NCI-H446 treated with DMSO at 0.1 percent for 48 hours (cell line): ENCODE data around the gene NIPAL3.
A peak's percentile ranks its signal among the peaks of the same experiment; 100 is the strongest.
"Not testable (repeated sequence)": the region's sequence is repeated elsewhere in the genome, so short reads cannot be mapped to it uniquely, and the experiment has no call there.

ENCODE experiments used
- DNase-seq: peaks from one replicate; lab custom pipeline; 2025; lab: John Stamatoyannopoulos, UW

The NIPAL3 gene

DNA sequence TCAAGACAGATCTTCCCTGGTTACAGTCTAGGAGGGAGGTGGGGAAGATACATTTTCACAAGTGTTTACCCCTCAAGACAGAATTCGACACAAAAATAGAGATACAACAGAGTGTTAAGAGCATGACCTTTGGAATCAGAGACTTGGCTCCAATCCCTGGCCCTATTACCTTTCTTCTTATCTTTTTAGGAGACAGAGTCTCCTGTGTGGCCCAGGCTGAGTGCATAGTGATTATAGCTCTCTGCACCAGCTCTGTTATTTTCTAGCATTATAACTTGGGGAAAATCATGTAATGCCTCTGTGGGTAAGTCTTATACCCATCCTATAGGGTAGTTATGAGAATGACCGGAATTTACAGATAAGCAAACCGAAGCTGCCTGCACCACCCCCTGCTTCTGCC lies 9.8 kb downstream of the NIPAL3 start:
- no peak for DNase-seq

DNA sequence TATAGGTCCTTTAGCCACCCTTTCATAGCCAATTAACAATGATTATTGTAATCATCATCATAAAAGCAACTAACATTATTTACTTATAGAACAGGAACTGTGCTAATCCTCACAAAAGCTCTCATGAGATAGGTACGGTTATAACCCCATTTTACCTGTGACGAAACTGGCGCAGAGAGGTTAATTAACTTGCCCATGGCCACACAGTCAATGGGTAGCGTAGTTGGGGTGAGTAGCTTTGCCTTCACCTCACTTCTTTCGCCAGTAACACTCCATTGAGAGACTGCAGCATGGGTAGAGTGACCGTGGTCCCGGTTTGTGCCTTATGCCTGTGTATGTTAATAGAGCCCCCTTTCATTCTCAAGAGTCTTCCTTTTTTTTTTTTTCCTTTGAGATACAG lies 10.3 kb downstream of the NIPAL3 start:
- no peak for DNase-seq

DNA sequence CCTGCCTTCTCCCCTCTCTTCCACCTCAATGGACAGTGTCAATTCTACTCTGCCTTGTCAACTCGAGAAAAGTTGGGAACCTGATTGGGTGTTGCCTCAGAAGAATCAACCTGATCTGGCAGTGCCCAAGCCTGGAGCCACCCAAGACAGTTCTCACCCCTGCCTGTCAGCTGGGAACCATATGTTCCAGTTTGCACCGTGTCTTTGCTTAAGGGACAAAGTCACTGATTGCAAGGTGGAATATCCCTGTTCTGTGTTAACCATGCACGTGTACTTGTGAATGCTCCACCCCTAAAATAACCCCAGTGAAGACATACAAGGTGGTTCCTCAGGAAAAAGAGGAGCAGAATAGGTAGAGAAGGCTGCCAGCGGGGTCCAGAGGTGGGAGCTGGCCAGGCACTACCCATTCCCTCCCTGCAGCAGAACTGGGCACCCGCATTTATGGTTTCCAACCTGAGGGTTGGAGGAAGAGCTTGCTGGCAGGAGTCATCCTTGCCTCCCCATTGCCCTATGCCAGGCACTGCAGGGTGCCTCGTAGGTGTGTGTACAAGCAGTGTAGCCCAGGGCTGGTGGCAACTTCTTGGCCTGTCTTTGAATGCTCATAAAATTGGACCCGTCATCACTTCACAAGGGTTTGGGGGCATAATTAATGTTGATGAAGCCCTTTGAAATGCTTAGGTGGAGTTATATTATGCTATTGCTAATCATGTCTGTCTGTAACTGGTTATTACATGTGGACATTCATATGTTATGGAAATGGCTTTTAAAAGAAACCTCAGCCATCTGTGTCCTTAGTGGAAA lies 11.3 kb downstream of the NIPAL3 start:
- DNase-seq: no peak

DNA sequence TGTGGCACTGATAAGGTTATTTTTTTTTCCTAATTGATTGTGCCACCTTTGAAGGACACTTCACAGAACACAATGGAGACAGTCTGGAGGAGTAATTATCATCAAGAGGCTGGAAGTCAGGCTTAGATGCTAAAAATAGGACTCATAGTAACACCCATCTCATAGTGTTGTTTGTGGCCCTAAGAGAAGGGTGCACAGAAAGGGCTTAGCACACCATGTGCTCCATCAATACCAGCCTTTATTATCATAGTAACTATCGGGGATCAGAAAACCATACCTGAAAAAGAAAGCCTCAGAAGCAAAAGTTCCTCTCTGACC lies 11.9 kb downstream of the NIPAL3 start:
- DNase-seq: no peak

DNA sequence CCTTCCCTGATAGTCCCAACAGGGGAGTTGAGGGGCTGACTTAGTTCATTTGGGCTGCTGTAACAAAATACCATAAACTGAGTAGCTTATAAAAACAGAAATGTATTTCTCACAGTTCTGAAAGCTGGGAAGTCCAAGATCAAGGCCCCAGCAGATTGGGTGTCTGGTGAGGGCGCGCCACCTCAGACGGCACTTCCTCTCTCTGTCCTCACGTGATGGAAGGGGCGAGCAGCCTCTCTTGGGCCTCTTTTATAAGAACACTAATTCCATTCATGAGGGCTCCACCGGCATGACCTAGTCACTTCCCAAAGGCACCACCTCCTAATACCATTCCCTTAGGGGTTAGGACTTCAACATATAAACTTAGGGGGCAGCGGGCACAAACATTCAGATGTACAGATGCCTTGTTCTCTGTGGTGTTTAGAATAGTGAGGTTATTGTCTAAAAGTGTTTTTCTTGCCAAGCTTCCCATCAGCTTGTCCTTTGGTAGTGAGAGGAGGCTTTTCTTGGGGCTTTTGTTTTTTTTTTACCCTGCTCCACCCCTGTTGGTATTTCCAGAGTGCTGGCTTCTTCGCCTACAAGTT lies 20.3 kb downstream of the NIPAL3 start:
- DNase-seq: no peak

DNA sequence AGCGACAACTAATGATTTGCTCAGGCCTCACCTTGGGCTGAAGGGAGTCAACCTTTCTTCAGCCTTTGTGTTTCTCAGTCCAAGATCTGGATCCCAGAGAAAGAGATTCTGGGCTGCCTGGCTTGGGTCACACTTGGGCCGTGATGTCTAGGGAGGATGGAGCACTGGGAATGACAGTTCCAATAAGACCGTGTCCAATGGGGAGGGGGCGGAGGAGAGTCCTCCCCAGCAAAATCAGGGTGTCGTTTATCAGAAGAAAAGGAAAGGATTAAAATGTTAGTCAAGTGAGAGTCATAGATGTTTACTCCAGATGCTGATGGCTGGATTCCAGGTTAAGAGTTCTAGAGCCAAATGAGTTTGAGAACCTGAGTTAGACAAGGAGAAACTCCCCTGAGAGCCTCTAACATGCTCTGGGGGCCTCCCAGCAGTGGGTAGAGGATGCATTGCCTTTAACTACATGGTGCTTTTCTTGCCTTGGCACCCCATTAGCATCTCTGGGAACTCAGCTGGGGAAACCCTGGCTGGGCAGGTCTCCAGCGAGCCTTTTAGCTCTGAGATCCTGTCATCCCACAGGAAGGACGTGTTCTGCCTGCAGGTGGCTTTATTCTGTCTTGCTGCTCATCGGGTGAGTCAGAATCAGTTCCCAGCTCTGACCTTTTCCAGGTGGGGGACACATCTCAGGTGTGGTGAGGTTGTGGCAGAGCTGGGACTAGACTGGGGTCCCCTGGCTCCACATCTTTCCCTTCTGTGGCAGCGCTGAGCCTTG lies 22.2 kb downstream of the NIPAL3 start:
- DNase-seq: no peak

DNA sequence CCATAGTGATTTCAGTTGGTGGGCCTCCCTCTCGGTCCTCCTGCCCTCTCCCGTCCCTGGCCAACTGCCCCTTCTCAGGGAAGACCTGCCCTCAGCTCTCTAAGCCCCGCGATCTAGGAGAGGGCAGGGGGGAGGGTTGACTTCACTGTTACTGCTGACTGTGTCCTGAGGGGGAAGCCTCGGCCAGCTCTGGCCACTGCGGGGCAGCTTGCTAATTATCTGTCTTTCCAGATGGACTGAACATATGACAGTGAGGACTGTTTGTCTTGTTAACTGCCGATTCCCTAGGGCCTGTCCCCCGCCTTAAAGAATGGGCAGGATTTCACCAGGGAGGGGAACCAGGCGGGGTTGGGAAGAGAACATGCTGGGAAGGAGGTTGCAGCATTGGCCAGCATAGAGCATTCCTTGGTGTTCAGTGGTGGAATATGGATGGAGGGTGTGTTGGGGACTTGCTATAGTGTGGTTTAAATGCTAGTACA lies 22.9 kb downstream of the NIPAL3 start:
- no peak for DNase-seq

DNA sequence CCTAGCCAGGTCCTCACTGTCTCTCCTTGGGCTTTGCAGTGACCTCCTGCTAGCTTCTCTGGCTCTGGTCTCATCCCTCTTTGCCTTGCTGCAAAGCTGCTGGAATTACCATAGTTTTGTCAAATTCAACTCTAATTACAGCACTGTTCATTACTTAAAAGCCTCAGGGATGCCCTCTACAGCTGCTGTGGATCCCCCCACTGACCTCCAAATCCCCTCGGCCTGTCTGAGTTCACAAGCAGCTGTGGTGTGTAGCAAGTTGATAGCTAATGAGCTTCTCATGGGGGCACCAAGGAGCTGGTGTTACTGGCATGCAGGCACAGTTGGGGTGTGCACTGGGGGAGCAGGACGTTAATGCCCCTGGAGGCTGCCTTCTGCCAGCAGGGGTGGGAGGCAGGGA lies 24.8 kb downstream of the NIPAL3 start:
- DNase-seq: no peak

DNA sequence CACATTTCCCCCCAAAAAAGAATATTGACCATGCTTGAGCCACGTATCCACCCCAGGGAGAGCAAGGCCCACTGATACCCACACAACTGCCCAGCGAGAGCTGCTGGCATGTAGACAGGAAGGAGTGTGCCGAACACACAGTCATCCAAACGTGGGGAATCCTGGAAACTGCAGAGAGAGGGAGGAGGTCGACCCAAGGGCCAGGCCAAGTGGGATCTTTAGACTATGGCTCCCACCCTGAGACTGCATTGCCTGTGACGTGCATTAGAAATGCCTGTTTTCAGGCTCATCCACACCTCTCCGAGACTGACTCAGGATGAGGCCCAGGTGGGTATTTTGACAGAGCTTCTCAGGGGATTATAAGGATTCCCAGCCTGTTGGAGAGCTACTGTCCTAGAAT lies 25.9 kb downstream of the NIPAL3 start:
- no peak for DNase-seq

DNA sequence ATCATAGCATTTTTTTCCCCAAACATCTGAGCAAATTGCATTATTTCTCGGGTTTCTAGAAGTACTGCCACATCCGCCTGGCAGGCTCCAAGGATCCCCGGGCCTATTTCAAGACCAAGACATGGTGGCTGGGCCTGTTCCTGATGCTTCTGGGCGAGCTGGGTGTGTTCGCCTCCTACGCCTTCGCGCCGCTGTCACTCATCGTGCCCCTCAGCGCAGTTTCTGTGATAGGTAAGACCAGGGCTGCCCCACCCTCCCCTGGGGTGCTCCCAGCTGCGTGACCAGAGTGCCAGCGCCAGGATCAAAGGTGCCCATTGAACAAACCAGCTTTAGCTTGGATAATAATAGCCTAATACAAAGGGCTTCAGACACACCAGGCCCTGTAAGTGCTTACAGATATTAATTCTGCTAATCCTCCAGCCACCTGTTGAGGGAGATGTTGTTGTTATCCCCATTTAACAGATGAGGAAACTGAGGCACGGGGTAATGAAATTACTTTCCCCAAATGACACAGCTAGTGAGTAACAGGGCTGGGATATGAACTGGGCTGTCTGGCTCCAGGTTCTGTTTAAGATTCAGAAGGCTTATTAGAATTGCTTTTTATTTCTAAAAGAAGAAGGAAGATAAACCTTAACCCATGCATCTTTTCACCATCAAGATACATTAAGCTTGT lies 26.5 kb downstream of the NIPAL3 start:
- DNase-seq: no peak

DNA sequence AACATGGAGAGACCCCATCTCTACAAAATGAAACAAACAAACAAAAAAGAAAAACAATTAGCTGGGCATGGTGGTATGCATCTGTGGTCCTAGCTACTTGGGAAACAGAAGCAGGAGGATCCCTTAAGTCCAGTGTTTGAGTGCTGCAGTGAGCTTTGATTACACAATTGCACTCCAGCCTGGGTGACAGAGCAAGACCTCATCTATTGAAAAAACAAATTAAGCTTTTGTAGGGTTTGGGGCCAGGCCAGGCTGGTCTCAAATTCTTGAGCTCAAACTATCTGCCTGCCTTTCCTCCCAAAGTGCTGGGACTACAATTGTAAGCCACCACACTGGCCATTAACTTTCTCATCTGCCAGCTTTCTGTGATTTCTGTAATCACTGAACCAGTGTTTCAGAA lies 27.2 kb downstream of the NIPAL3 start:
- DNase-seq: no peak

DNA sequence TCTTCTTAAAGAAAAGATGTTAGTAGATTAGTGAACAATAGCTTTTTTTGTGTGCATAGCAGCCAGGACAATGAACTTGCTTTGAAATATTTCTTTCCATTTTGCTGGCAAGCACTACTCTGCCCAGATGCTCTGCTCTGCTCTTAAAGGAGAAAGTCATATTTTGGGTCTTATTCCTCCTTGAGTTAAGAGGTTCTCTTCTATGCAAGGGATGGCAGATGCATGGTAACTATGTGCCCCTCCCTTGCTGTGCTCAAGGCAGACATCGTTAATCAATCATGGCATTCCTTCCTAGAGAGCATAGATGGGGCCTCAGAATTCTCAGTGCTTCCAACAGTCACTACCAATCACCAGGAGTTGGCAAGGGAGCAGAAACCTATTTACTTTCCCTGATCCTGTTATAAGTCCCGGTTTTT lies 27.6 kb downstream of the NIPAL3 start:
- DNase-seq: peak; percentile 64

DNA sequence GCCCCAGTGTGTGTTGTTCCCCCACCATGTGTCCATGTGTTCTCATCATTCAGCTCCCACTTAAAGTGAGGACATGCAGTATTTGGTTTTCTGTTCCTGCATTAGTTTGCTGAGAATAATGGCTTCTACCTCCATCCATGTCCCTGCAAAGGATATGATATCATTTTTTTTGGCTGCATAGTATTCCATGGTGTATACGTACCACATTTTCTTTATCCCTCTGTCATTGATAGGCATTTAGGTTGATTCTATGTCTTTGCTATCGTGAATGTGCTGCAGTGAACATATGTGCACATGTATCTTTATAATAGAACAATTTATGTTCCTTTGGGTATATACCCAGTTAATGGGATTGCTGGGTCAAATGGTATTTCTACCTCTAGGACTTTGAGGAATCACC lies 30.8 kb downstream of the NIPAL3 start:
- DNase-seq: not testable (repeated sequence)

DNA sequence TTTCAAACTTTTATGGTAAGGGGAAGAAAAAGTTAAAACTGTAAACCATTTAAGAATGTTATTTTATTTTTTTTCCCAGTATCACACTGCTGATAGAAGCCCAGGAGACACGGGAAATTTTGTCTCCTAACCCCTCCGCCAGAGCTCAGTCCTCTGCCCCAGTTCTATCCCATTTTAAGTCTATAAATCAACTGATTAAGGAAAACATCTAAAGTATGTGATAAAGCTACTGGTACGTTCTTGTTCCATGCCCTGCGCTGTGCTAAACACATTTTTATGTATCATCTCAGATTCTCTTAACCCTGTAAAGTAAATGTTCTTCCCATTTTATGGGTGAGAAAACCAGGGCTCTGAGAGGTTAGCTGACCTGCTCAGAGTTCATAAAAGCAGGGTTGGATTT lies 34.7 kb downstream of the NIPAL3 start:
- DNase-seq: no peak

DNA sequence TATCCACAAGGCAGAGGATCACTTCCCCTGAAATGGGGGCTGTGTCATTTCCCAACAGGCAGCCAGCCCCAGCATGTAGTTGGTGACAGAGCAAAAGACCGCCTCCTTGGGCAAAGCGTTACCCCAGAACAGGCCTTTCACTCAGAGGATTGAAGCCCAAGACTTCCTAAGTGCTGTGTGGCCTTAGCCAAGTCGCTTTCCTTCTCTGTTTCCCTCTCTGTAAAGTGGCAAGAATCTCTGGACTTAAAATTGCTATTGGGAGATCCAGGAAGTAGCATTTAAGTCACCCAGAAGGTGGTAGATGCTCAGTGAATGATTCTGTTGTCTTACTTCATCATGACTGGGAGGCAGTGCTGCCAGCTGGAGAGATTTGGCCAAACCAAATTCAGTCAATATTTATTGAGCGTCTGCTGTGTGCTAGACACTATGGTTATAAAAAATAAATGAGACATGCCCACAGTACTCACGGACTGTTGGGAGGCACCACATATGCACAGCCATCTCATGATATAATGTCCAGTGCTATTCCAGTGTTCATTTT lies 35.3 kb downstream of the NIPAL3 start:
- no peak for DNase-seq

DNA sequence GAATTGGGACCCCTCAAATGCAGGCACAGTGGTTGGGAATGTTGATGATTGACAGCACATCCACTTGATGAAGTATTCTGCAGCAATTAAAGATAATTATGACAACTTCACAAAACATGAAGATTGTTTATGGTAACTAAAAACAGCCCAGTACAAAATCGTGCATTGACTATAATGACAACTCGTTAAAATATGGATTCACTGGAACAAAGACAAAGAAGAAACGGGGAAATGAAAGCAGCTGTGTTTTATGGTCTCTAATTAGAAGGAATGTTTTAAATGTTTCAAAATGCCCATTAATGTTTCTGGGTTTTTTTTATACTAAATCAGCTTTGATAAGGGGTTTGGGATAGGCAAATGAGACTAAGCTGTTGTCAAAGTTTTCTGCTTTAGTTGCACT lies 36.1 kb downstream of the NIPAL3 start:
- no peak for DNase-seq

DNA sequence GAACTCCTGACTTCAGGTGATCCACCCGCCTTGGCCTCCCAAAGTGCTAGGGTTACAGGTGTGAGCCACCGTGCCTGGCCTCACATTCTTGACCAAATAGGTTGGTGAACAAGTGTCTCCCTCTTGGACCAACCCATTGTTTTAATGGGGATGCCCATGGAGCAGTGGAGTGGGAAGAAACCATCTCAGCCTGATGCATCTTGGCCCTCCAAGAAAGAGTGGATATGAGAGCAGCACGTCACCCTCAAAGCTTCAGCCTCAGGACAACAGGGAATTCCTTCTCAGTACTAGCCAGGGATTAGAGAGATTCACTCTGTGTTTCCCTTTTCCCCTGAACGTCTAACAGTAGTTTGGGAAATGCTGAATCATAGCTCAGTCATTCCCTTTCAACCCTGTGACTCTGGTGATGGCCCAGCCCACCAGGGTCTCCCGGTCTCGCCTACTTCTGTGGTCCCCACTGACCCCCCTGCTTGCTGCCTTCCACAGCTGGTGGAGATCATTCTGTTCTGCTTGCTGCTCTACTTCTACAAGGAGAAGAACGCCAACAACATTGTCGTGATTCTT lies 37.4 kb downstream of the NIPAL3 start:
- no peak for DNase-seq

DNA sequence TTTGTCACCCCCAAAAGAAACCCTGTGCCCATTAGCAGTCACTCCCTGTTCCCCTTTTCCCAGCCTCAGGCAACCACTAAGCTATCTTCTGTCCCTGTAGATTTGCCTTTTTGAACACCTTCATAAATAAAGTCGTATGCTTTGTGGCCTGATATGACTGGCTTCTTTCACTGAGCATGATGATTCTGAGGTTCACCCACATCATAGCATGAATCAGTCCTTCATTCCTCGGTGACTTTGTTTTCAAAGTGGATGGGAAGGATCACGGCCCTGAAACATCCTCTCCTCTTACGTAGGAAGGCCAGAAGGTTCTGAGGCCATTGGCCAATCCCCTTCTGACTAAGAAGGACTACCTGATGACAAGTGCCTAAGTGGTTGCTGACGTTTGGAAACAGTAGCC lies 39.1 kb downstream of the NIPAL3 start:
- no peak for DNase-seq

DNA sequence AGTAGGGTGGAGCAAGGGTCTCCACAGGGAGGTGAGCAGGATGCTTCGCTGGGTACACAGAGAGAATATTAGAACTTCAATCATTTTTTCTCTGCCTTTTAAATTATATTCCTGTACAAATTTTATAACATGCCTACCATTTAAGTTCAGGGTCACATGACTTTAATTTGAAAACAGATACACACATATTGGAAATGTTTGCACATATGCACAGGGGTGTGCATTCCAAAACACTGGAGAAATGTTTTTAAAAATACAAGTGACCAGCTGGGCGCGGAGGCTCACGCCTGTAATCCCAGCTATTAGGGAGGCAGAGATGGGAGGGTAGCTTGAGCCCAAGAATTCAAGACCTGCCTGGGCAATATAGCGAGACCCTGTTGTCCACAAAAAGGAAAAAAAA lies 39.7 kb downstream of the NIPAL3 start:
- no peak for DNase-seq

DNA sequence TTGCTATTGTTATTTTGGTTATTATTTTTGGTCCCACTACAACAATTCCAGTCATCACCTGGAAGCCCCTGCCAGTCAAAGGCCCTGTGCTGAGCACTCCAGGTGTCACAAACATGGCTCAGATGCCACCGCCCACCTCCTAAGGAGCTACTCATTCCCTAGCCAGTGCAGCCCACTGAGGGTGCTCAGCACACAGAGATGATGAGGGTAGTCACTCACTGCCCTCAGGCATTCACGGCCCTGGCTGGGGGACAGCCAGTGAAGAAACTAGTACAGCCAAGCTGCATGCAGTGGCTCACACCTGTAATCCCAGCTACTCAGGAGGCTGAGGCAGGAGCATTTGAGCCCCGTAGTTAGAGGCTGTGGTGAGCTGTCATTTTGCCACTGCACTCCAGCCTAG lies 42.3 kb downstream of the NIPAL3 start:
- DNase-seq: no peak

DNA sequence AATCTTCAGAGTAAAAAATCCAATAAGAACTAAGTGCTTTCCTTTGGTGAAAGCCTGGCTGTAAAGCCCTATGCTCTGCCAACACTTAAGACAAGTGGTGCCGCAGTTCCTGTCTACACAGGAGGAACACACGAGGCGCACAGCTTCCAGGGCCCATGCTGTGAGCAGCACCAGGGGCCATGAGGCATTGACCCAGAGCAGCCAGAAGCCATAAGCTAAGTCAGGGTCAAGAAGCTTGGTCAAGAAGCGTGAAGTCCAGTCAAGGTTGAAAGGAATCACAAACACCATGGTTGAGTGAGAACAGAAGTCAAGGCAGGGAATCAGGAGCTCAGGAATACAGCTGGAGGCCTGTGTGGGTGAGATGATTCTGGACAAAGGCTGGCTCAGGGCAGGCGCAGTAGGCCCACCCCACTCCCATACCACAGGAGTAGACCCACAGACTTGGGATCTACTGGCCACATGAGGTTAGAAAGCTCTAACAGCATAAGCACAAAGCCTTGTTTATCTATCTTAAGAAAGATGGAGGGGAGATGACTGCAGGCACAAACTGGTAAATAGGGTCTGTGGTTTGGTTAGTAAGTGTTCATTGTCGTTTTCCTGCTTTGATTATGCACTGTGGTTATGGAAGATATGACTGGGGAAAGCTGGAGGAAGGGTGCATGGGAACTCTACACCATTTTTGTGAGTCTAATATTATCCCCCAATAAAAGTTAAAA lies 44.1 kb downstream of the NIPAL3 start:
- DNase-seq: no peak
